Middle frontal gyrus (tissue), 1 donor: ENCODE measurements around the gene RALGPS1.
"Not testable (repeated sequence)": the region's sequence is repeated elsewhere in the genome, so short reads cannot be mapped to it uniquely, and the experiment has no call there.

Experiments used
- DNase-seq: peaks from one replicate; pipeline ENCODE4 v3.0.0-alpha.2; 2015; ENCODE audit warnings: low spot score; ENCODE audit errors: extremely low spot score

The RALGPS1 gene

GRCh38 chr9:127171348-127171747 lies 256.8 kb downstream of the RALGPS1 start:
- DNase-seq: not testable (repeated sequence)

- DNase-seq: no peak
Observed at GRCh38 chr9:127172066-127172707, 257.6 kb downstream of the RALGPS1 start.

- DNase-seq: no peak
Observed at GRCh38 chr9:127173063-127173462, 258.5 kb downstream of the RALGPS1 start.

- DNase-seq: no peak
Observed at GRCh38 chr9:127174386-127175318, 260.1 kb downstream of the RALGPS1 start.

- DNase-seq: no peak
Observed at GRCh38 chr9:127175319-127175715, 260.7 kb downstream of the RALGPS1 start.

DNA sequence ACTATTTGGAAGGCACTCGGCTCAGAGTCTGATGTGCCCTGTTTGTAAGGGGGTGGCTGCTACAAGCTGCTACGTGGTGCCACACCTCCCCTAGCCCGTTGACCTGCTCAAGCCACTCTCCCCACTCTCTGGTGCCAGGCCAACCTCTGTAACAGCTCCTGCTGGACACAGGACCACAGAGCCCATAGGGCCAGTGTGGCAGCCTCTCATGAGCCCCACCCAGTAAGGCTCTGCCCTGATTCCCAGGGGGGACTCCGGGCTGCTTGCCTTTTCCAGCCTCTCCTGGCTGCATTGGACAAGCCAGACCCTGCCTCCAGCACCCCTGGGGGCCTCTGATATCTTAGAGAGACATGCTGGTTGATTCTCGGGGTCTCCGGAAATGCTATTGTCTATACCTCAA lies 261.2 kb downstream of the RALGPS1 start:
- DNase-seq: no peak

DNA sequence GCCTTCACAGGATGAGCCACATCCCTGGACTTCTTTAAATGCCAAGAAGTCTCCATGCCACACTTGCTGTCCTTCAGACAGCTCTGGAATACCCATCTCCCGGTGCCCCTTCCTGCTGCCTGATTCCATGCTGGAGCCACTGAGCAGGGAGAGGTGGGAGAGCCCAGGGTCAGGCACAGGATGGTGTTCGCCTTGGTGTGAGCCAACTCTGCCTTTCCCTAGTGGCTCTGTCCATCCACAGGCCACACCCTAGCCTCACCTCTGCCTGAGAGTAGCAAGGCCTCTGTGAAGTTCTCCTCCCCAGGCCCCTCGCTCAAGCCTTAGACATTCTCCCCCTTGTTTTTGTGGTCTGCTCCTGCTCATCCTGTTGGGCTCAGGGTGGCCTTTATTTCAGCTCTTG lies 262.0 kb downstream of the RALGPS1 start:
- DNase-seq: no peak

- no peak for DNase-seq
Observed at GRCh38 chr9:127177231-127177630, 262.6 kb downstream of the RALGPS1 start.

DNA sequence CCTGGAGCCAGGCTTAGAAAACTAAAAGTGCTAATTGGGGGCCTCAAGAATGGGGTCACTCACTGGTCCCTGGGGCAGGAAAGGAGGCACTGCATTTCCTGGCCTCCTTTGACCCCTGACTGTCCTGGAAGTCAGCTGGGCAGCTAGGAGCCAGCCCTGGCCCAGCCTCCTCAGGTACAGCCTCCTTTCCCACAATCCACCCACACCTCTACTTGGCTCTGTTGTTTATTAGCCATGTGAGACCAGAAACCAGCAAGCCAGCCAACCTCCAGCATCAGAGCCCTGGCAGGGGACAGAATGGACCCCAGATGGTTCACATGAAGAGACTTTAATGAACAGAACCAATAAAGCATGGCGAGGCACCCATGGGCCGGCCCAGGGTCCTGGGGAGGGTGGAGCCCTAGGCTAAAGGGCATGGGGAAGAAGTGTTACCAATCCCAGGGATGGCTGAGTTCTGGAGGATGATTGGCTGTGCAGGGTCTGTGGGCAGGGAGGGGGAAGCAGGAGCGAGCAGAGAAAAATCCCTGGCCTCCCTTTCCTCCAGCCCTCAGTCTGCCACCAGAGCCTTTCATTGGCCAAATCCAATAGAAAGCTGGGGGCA lies 263.2 kb downstream of the RALGPS1 start:
- no peak for DNase-seq

DNA sequence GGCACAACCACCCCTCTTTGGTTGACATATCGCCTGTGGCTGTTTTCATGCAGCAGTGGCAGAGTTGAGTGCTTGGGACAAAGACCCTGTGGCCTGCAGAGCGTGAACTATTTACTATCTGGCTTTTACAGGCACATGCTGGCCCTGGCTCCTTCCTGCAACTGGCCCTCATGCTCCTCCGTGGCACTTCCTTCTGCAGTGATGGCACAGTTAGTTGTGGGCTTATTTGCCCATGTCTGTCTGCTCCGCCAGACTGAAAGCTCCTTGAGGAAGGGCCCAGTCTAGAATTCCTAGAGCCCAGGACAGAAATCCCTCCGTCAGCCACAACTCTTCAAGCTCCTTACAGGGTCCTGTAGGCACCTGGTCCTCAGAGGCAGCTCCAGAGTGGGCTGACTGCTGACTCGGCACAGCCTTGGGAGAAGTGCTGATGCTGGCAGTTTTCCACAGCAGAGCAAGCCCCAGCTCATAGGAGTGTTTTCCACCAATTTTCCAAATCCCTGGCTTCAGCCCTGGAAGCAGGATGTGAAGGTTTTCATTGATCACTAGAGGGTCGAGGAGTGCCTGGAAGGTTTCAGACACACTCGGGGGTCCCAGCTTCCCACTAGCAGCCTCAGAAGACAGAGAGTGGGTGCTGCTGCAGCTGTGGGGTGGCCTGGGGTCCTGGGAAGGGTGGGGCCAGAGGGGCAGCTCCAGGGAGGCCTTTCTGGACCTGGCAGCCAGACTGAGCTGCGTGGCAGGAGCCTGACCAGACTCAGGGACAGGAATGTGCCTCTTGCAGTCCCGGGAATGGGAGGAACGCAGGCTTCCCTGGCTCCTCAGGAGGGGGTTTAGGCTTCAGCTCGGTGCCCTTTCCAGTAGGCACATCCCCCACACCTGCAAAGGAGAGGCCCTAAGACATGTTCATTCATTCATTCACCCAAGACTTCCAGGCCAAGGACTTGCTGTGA lies 264.4 kb downstream of the RALGPS1 start:
- DNase-seq: no peak

DNA sequence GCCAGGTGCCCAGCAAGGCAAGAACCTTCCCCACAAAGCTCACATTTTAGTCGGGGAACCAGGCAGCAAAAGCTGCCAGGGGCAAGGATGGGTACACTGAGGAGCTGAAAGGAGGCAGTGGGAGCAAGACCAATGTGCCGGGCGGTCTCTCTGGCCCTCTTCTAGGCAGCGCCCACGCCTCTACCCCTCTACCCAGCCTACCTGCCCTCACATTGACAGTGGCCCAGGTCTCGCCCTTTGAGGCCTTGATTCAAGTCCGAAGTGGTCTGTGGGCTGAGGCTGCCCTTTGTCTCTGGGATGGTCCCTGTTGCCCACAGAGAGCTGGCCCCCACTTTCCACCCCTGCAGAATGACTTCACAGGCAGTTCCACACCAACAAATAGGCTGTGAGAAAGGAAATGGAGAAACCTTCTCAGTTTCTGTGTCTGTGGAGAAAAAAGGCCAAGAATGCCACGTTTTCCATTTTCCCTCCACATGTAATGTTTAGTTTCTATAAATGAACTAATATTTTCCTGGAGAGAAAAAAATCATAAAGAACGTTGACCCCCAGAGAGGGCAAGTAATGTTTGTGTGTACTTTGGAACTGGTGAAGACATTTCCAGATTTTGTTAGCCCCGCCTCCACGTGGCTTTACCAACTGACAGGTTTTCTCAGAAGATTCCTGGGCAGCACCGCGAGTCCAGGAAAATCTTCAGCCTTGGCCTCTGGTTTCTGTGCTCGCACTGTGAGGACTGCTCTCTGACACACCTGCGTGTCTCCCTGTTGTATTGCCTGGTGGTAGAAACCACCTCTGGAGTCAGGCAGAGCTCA lies 265.3 kb downstream of the RALGPS1 start:
- no peak for DNase-seq

- no peak for DNase-seq
Observed at GRCh38 chr9:127180457-127181314, 266.1 kb downstream of the RALGPS1 start.

DNA sequence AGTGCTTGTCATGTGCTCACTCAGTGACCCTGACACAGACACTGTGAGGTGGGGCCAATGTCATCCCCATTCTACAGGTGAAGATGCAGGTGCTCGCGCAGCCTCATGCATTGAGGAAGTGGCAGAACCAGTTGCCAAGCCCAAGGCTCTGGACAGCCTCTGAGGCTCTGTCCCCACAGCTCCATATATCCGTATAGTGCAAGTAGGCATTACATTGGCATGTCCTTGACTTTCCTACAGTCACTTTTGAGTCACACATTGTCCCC lies 266.7 kb downstream of the RALGPS1 start:
- DNase-seq: no peak

DNA sequence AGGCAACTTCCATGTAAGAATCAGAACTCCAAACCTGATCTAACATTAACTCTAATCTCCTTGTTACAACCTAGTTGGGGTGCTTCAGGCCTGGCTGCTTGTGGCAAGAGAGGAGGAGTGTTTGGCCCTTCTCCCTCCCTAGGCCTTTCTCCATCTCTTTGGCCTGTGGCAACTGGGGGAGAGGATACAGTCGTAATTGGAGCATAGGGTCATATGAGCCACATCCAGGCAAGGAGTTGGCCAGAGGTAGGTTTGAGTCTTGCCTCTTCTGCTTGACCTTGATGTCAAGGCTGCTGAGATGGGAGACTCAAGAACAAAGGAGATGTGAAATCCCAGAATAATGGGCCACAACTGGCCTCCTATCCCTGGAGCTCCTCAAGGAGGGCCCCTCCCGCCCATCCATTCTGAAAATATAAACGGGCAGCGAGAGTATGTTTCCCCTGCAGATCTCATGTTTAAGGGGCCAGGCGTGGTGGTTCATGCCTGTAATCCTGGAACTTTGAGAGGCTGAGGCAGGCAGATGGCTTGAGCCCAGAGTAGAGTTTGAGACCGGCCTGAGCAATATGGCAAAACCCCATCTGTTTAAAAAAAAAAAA lies 267.1 kb downstream of the RALGPS1 start:
- no peak for DNase-seq

GRCh38 chr9:127182901-127183746 lies 268.5 kb downstream of the RALGPS1 start:
- no peak for DNase-seq

DNA sequence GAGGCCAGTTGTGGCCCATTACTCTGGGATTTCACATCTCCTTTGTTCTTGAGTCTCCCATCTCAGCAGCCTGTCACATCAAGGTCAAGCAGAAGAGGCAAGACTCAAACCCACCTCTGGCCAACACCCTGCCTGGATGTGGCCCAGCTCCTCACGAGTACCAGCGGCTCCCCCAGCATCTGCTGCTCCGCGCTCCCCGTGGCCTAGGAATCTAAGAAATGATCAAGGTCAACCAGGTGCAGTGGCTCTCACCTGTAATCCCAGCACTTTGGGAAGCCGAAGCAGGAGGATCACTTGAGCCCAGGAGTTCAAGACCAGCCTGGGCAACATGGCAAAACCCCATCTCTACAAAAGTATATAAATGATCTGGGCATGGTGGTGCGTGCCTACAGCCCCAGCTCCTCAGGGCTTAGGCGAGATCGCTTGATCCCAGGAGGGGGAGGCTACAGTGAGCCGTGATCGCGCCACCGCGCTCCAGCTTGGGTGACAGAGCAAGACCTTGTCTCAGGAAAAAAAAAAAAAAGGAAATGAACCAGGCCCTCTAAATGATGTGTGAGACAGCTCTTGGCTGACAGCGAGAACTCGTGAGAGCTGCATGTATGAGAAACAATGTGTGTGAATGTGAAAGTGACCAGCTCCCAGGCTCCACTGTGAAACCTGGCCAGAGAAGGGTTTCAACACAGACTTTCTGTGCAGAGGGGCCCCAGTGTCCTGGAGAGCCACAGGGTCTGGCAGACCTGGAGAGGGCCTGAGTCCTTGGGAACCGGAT lies 269.4 kb downstream of the RALGPS1 start:
- DNase-seq: no peak

- no peak for DNase-seq
Observed at GRCh38 chr9:127184641-127185040, 270.1 kb downstream of the RALGPS1 start.

- DNase-seq: no peak
Observed at GRCh38 chr9:127185181-127185580, 270.6 kb downstream of the RALGPS1 start.
